H1 (cell line): ENCODE measurements around the gene FUT4. TPM values are rescaled to one million over a fixed set of nuclear protein-coding genes. Genes with fewer than 3 reads are reported as not detected.
A peak's percentile ranks its signal among the peaks of the same experiment; 100 is the strongest.

Experiments
- CTCF ChIA-PET: fragments of 300-600 bp; sonication (Branson Sonifier 250); formaldehyde crosslinking; loops from one replicate; lab custom pipeline; 2021; ENCODE audit not compliant: partially characterized antibody; lab: Charles Lee
- POLR2A ChIA-PET: fragments of 300-600 bp; sonication (Branson Sonifier 250); formaldehyde crosslinking; loops from one replicate; lab custom pipeline; 2021; ENCODE audit warnings: inconsistent platforms; ENCODE audit not compliant: partially characterized antibody; lab: Charles Lee
- DNase-seq, 2 experiments: peaks; one replicate each; pipeline versions ENCODE4 v3.0.0 to v3.0.0-alpha.2; 2010 to 2022; ENCODE audit warnings: low spot score in 2 of 2, low read depth in 1 of 2, mixed read lengths in 1 of 2
- FAIRE-seq: peaks from 2 replicates; lab custom pipeline; 2011; peaks lifted over from hg19 to GRCh38; lab: Jason Lieb, UNC
- H2AFZ ChIP-seq: 2 replicates; pipeline ENCODE4 v1.8.1; 2012; ENCODE audit warnings: low read length, inconsistent platforms
- H2AK5ac ChIP-seq: 2 replicates; pipeline ENCODE4 v1.6.1; 2013; ENCODE audit warnings: low read depth, low read length
- H2BK120ac ChIP-seq: replicated peaks from 2 replicates; pipeline ENCODE3; 2013; ENCODE audit warnings: low read depth, low read length, inconsistent platforms
- H2BK12ac ChIP-seq: 2 replicates; pipeline ENCODE4 v1.6.1; 2013; ENCODE audit warnings: low read depth, low read length
- H2BK15ac ChIP-seq: 2 replicates; pipeline ENCODE4 v1.6.1; 2013; ENCODE audit warnings: low read length
- H2BK20ac ChIP-seq: 2 replicates; pipeline ENCODE4 v1.6.1; 2013; ENCODE audit warnings: low read length
- H2BK5ac ChIP-seq: 2 replicates; pipeline ENCODE4 v1.6.1; 2013; ENCODE audit warnings: low read depth, low read length
- H3K14ac ChIP-seq: 2 replicates; pipeline ENCODE4 v1.6.1; 2013; ENCODE audit warnings: inconsistent platforms; ENCODE audit not compliant: insufficient read length
- H3K18ac ChIP-seq: 2 replicates; pipeline ENCODE4 v1.6.1; 2013; ENCODE audit warnings: low read length; ENCODE audit errors: extremely low read depth
- H3K23ac ChIP-seq: 2 replicates; pipeline ENCODE4 v1.6.1; 2013; ENCODE audit warnings: inconsistent platforms; ENCODE audit not compliant: insufficient read length
- H3K23me2 ChIP-seq: 2 replicates; pipeline ENCODE4 v1.6.1; 2013; ENCODE audit warnings: low read depth, low read length
- H3K27ac ChIP-seq: 2 replicates; pipeline ENCODE4 v1.6.1; 2011; ENCODE audit warnings: low read depth, low read length, inconsistent platforms
- H3K27me3 ChIP-seq, 4 experiments: replicated peaks in 1 of 4; 1 replicate in 1 of 4; 2 replicates in 3 of 4; pipeline versions ENCODE4 v1.6.1 to v1.8.1; 2011 to 2013; ENCODE audit warnings: low read length in 3 of 4, mild to moderate bottlenecking in 3 of 4, inconsistent platforms in 2 of 4, mixed read lengths in 2 of 4, moderate library complexity in 1 of 4; ENCODE audit not compliant: control insufficient read depth in 3 of 4, insufficient read depth in 3 of 4; ENCODE audit errors: extremely low read depth in 1 of 4
- H3K36me3 ChIP-seq, 4 experiments: 2 replicates each; pipeline versions ENCODE4 v1.6.1 to v1.8.1; 2011 to 2013; ENCODE audit warnings: mild to moderate bottlenecking in 4 of 4, low read length in 3 of 4, moderate library complexity in 2 of 4, control low read depth in 1 of 4, inconsistent platforms in 1 of 4; ENCODE audit not compliant: insufficient read depth in 4 of 4, control insufficient read depth in 2 of 4
- H3K4ac ChIP-seq: replicated peaks from 2 replicates; pipeline ENCODE3; 2013; ENCODE audit warnings: low read length, low read depth, mixed read lengths, inconsistent platforms; ENCODE audit not compliant: insufficient read length
- H3K4me1 ChIP-seq, 4 experiments: replicated peaks in 1 of 4; 1 replicate in 1 of 4; 2 replicates in 3 of 4; pipeline versions ENCODE4 v1.6.1 to v1.8.1; 2011 to 2013; ENCODE audit warnings: low read length in 3 of 4, inconsistent platforms in 2 of 4, mixed read lengths in 1 of 4; ENCODE audit not compliant: insufficient read depth in 4 of 4, control insufficient read depth in 3 of 4
- H3K4me2 ChIP-seq, 2 experiments: 2 replicates each; pipeline versions ENCODE4 v1.6.1 to v1.8.1; 2011 to 2013; ENCODE audit warnings: low read depth in 2 of 2, low read length in 2 of 2, control low read depth in 1 of 2, inconsistent platforms in 1 of 2, mild to moderate bottlenecking in 1 of 2; ENCODE audit not compliant: insufficient read depth in 1 of 2
- H3K4me3 ChIP-seq, 4 experiments: fragments of 200-600, 300-600 bp in 1 of 4; sonication (generic), shearing (Covaris generic), sonication (Bioruptor Twin) in 1 of 4; 2 replicates each; pipeline versions ENCODE4 v1.5.1 to v1.8.1; 2011 to 2016; ENCODE audit warnings: low read length in 4 of 4, low read depth in 3 of 4, control low read depth in 2 of 4, inconsistent platforms in 2 of 4, mild to moderate bottlenecking in 2 of 4, mixed read lengths in 1 of 4, moderate library complexity in 1 of 4; ENCODE audit not compliant: insufficient read depth in 2 of 4; ENCODE audit errors: extremely low read depth in 1 of 4
- H3K56ac ChIP-seq: replicated peaks from 2 replicates; pipeline ENCODE3; 2013; ENCODE audit warnings: low read depth, mild to moderate bottlenecking, mixed read lengths, low read length, inconsistent platforms; ENCODE audit not compliant: insufficient read length
- H3K79me1 ChIP-seq: 2 replicates; pipeline ENCODE4 v1.6.1; 2013; ENCODE audit warnings: low read depth, low read length, control low read depth
- H3K79me2 ChIP-seq, 2 experiments: 2 replicates each; pipeline versions ENCODE4 v1.6.1 to v1.8.1; 2012 to 2013; ENCODE audit warnings: low read length in 2 of 2, mild to moderate bottlenecking in 2 of 2, inconsistent platforms in 1 of 2; ENCODE audit not compliant: insufficient read depth in 2 of 2, control insufficient read depth in 1 of 2
- H3K9ac ChIP-seq, 4 experiments: replicated peaks in 1 of 4; 1 replicate in 1 of 4; 2 replicates in 3 of 4; pipeline versions ENCODE4 v1.6.1 to v1.8.1; 2011 to 2013; ENCODE audit warnings: low read depth in 3 of 4, low read length in 3 of 4, control low read depth in 2 of 4, mild to moderate bottlenecking in 2 of 4, moderate library complexity in 2 of 4, inconsistent platforms in 1 of 4; ENCODE audit errors: extremely low read depth in 1 of 4
- H3K9me3 ChIP-seq, 2 experiments: 2 replicates each; pipeline versions ENCODE4 v1.6.1 to v1.8.1; 2012 to 2013; ENCODE audit warnings: mild to moderate bottlenecking in 2 of 2, moderate library complexity in 2 of 2, control low read depth in 1 of 2, inconsistent platforms in 1 of 2, low read depth in 1 of 2, low read length in 1 of 2, mixed read lengths in 1 of 2; ENCODE audit not compliant: insufficient read depth in 2 of 2
- H4K20me1 ChIP-seq, 2 experiments: replicated peaks in 1 of 2; 2 replicates each; pipeline versions ENCODE3 to v1.8.1; 2011 to 2013; ENCODE audit warnings: inconsistent platforms in 2 of 2, low read length in 2 of 2, mild to moderate bottlenecking in 1 of 2; ENCODE audit not compliant: insufficient read depth in 2 of 2, control insufficient read depth in 1 of 2
- H4K5ac ChIP-seq: 2 replicates; pipeline ENCODE4 v1.6.1; 2013; ENCODE audit warnings: low read length, low read depth, mixed read lengths, inconsistent platforms; ENCODE audit not compliant: insufficient read length
- H4K8ac ChIP-seq: 2 replicates; pipeline ENCODE4 v1.8.0; 2013; ENCODE audit warnings: mild to moderate bottlenecking, moderate library complexity, low read length, inconsistent platforms; ENCODE audit not compliant: insufficient read depth; ENCODE audit errors: extremely low read depth
- H4K91ac ChIP-seq: replicated peaks from 2 replicates; pipeline ENCODE3; 2013; ENCODE audit warnings: low read length, mixed read lengths, inconsistent platforms; ENCODE audit not compliant: insufficient read length
- CBX5 ChIP-seq: fragments of 300-800, 300-1000 bp; sonication (generic); IDR thresholded peaks from 2 replicates; pipeline ENCODE4 v1.7.1; 2016; ENCODE audit warnings: antibody characterized with exemption, low read length, low read depth
- CEBPB ChIP-seq: IDR thresholded peaks from 2 replicates; pipeline ENCODE4 v1.6.1; 2012; ENCODE audit warnings: low read depth, low read length
- TBP ChIP-seq: IDR thresholded peaks from 2 replicates; pipeline ENCODE4 v1.6.1; 2011; ENCODE audit warnings: low read depth, low read length, improper control_type of control experiment
- WGBS, 2 experiments: shearing (Covaris generic) in 1 of 2; methylation state at CpG; one replicate each; pipeline versions ENCODE4 v1.1.6 to v1.1.7; 2013 to 2015; ENCODE audit warnings: low lambda C conversion rate in 2 of 2, mixed read lengths in 2 of 2, inconsistent platforms in 1 of 2, low coverage in 1 of 2, missing lambda C conversion rate in 1 of 2; ENCODE audit not compliant: insufficient replicate concordance in 2 of 2, insufficient coverage in 1 of 2, insufficient read length in 1 of 2; ENCODE audit errors: extremely low coverage in 1 of 2, missing lambda C conversion rate in 1 of 2; 5-methylcytosine and 5-hydroxymethylcytosine counted together
- polyA plus RNA-seq, 7 experiments: library from polyadenylated mRNA; depleted of rRNA in 3 of 7; stranded (reverse) in 5 of 7; unstranded in 2 of 7; fragments of >200 nt in 5 of 7; fragments of 200-250 nt in 2 of 7; gene quantifications; 1 replicate in 5 of 7; 2 replicates in 1 of 7; 4 replicates in 1 of 7; pipeline versions ENCODE4 v1.2.1 to v1.2.3, GENCODE V29; 2011 to 2013; ENCODE audit warnings: missing spikeins in 2 of 7, mixed read lengths in 2 of 7
- total RNA-seq: library from RNA; stranded (reverse); fragmentation: NEBNext Ultra II Directional; extraction: Animal tissue kit (Norgen Biotek cat#: 25700); gene quantifications from 2 replicates; pipeline ENCODE4 v1.2.1, GENCODE V29; 2021

FUT4 gene
- total and polyA plus RNA-seq, 2 of the 8 experiments (the other 6 are each of a cell fraction or from before 2014, with no cell fraction given), result 2.6 to 8.0 TPM

DNA sequence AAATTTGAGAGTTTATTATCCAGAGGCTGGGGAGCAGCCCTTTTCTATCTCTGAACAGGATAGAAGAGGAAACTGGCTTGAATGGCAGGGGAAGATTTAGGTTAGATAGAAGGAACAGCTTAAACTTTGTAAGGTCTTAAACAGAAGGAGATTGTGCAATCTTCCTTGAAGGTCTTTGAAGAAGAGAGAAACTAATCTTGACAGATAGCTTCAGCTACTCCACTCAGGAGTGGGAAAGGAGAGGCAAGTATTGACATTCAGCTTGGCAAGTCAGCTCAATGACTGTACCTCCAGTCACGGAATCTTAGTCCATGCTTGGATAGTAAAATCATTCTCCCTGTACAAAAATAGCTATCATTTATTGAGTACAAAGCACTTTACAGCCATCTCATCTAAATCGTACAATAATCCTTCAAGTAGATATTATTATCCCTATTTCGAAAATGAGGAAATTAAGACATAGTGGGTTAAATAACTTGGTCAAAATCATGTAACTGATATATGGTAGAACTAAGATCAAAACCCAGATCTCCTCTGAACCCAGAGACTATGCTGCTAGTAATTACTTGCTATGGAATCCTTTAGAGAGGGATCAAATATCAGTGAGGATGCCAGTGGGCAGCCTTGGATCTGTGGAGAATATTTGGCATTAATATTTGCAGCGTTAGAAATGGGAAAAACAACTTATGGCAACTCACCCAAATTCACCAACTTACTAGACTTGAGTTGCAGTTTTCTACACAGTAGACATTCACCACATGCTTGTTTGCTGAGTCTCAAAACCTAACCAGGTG lies 16.9 kb upstream of the FUT4 start:
- Histone ChIP-seq H2AFZ (no peak overlapping the region), H2BK20ac (no peak overlapping the region), H3K27ac (no peak overlapping the region), H3K9ac (no peak overlapping the region), H3K79me2 (no peaks in the 10 kb centered on the region), H4K8ac (no peak overlapping the region), H3K18ac (no peak overlapping the region), H4K91ac (no peak overlapping the region), H3K23ac (no peak overlapping the region), H2BK5ac (no peak overlapping the region), H3K23me2 (no peaks in the 10 kb centered on the region), H3K4me1 (no peaks in the 10 kb centered on the region), H3K4me3 (no peak overlapping the region), H3K27me3 (no peaks in the 10 kb centered on the region), H2BK15ac (no peak overlapping the region), H3K79me1 (no peaks in the 10 kb centered on the region), H4K5ac (no peak overlapping the region), H3K56ac (no peak overlapping the region), H3K36me3 (no peaks in the 10 kb centered on the region), H2BK12ac (no peak overlapping the region), H2BK120ac (no peak overlapping the region), H3K4me2 (no peak overlapping the region), H2AK5ac (no peak overlapping the region), H4K20me1 (no peaks in the 10 kb centered on the region), H3K9me3 (no peaks in the 10 kb centered on the region), H3K4ac (no peak overlapping the region), H3K14ac (no peak overlapping the region)
- WGBS, 2 experiments, result 70% methylated on average over 4 of the region's 4 CpGs; no CpG with 5 or more reads in 1 of the 2 experiments
- TF ChIP-seq TBP, result no peak
- TF ChIP-seq CBX5, result no peak
- peak; percentile 24; the same call in 1 of the 2 replicates for TF ChIP-seq CEBPB
- ChIA-PET POLR2A (no interaction called here), CTCF (interaction anchor here (1.8 kb wide), 1 partner anchor 10 kb away, joined by 10 read pairs; no protein-coding TSS in a partner anchor)
- no peak for DNase-seq
- no peak for FAIRE-seq
